ENCODE data around the gene NAT10.

- TF ChIP-seq POLR2A (IDR thresholded peaks at IDR 0.05; ENCODE audit: low read length) (no peak), GATA1 (IDR thresholded peaks at IDR 0.05; ENCODE audit: low read depth, low read length) (no peak)
Measured at GRCh38 chr11:34135439-34135838, 30.0 kb downstream of the NAT10 start.
